Right cardiac atrium (tissue), 5 donors: ENCODE results near the gene FAM168A. TPM values are rescaled to one million over a fixed set of nuclear protein-coding genes. Genes with fewer than 3 reads are reported as not detected.

Experiments
- ATAC-seq, 2 donors: fragments of 200-7000 bp; cut with Tn5 transposase; one replicate each; pipeline versions ENCODE4 v1.8.0 to v1.9.1; 2020; ENCODE audit warnings: moderate library complexity in 2 of 2, mild to moderate bottlenecking in 1 of 2
- DNase-seq, 3 donors: peaks; one replicate each; pipeline ENCODE4 v3.0.0-alpha.2; 2020
- H3K27ac ChIP-seq: one replicate; pipeline ENCODE4 v1.5.1; 2013; ENCODE audit warnings: mild to moderate bottlenecking, low read length, control low read depth, moderate library complexity
- H3K27me3 ChIP-seq: one replicate; pipeline ENCODE4 v1.6.1; 2013; ENCODE audit not compliant: control insufficient read depth, insufficient read depth
- H3K4me1 ChIP-seq: one replicate; pipeline ENCODE4 v1.6.1; 2013; ENCODE audit warnings: low read length; ENCODE audit not compliant: control insufficient read depth, insufficient read depth
- H3K4me3 ChIP-seq: one replicate; pipeline ENCODE4 v1.5.1; 2013; ENCODE audit warnings: low read length, control low read depth
- H3K9me3 ChIP-seq: one replicate; pipeline ENCODE4 v1.6.1; 2013; ENCODE audit warnings: low read length; ENCODE audit not compliant: control insufficient read depth
- whole genome bisulfite sequencing: extraction: QIAGEN DNeasy Blood & Tissue Kit; methylation state at CpG from one replicate; pipeline ENCODE4 v1.1.7; 2013; 5-methylcytosine and 5-hydroxymethylcytosine counted together
- intact Hi-C, 4 donors: fragments of 100-400 bp; cut with DNase I; formaldehyde crosslinking; loops; one replicate each; pipeline versions ENCODE4 v1.11.0 to v1.14.0; 2022 to 2023
- polyA plus RNA-seq: library from polyadenylated mRNA; stranded (reverse); fragments of 200-250 nt; gene quantifications from one replicate; pipeline ENCODE4 v1.2.3, GENCODE V29; 2013
- total RNA-seq, 4 donors: library from RNA; stranded (reverse); fragmentation: NEBNext Ultra II Directional; extraction: Animal tissue kit (Norgen Biotek cat#: 25700); gene quantifications; one replicate each; pipeline ENCODE4 v1.2.1, GENCODE V29; 2021
- donor health status: healthy with polysubstance abuse.
- donor health status: DM: no; HTN: yes; CAD: no.
- donor health status: DM: no; HTN: no; CAD: no.
- donor health status: DM: no; HTN: yes; CAD: no; lungs with severe emphysema.
- donor health status: DM: yes; HTN: yes; CAD: no.

Gene FAM168A
- total and polyA plus RNA-seq, 5 donors: 14.2 to 46.2 (median 38.7) TPM

GRCh38 chr11:73465871-73466270 lies 132.0 kb downstream of the FAM168A start:
- H3K4me1 ChIP-seq: peaks cover 9% of the 10 kb centered on the region
- intact Hi-C loops: loop anchor here in 1 of 4 donors (10.0 kb wide), 1 partner anchor 61 kb away; no protein-coding TSS in a partner anchor
- DNase-seq (no peak), ATAC-seq (no peak)
- 65% methylated on average over 1 of the region's 1 CpG for WGBS
- peak overlapping the region; percentile 61 for H3K27ac ChIP-seq
- no peak overlapping the region for H3K4me3 ChIP-seq
- H3K27me3 ChIP-seq: no peaks in the 10 kb centered on the region
- H3K9me3 ChIP-seq: no peaks in the 10 kb centered on the region

- 90% methylated on average over 3 of the region's 3 CpGs for WGBS
- Histone ChIP-seq H3K4me3 (no peak overlapping the region), H3K27me3 (no peaks in the 10 kb centered on the region), H3K9me3 (no peaks in the 10 kb centered on the region), H3K4me1 (peaks cover 7% of the 10 kb centered on the region), H3K27ac (peak overlapping the region; percentile 52)
- intact Hi-C loops: loop anchor here in 1 of 4 donors (10.0 kb wide), 1 partner anchor 60 kb away; no protein-coding TSS in a partner anchor
- DNase-seq: no peak
- peak; percentile 34 to 39 for ATAC-seq
Measured at GRCh38 chr11:73465023-73465675, 132.8 kb downstream of the FAM168A start.

- intact Hi-C loops: loop anchor here in 1 of 4 donors (10.0 kb wide), 1 partner anchor 60 kb away; no protein-coding TSS in a partner anchor
- peak overlapping the region; percentile 72 for H3K27ac ChIP-seq
- ATAC-seq (peak; percentile 42 to 56), DNase-seq (no peak)
- H3K4me1 ChIP-seq: peaks cover 6% of the 10 kb centered on the region
- no peaks in the 10 kb centered on the region for H3K9me3 ChIP-seq
- no peaks in the 10 kb centered on the region for H3K27me3 ChIP-seq
- 65% methylated on average over 2 of the region's 2 CpGs for WGBS
- no peak overlapping the region for H3K4me3 ChIP-seq
Measured at GRCh38 chr11:73464347-73464746, 133.6 kb downstream of the FAM168A start.

- H3K27ac ChIP-seq: no peak overlapping the region
- intact Hi-C loops: loop anchor here in 1 of 4 donors (10.0 kb wide), 1 partner anchor 59 kb away; no protein-coding TSS in a partner anchor
- H3K4me3 ChIP-seq: no peak overlapping the region
- no peaks in the 10 kb centered on the region for H3K27me3 ChIP-seq
- DNase-seq (no peak), ATAC-seq (no peak)
- peaks cover 3% of the 10 kb centered on the region for H3K4me1 ChIP-seq
- H3K9me3 ChIP-seq: no peaks in the 10 kb centered on the region
- 90% methylated on average over 2 of the region's 2 CpGs for WGBS
Measured at GRCh38 chr11:73463359-73463758, 134.6 kb downstream of the FAM168A start.

- Histone ChIP-seq H3K27ac (no peak overlapping the region), H3K9me3 (no peaks in the 10 kb centered on the region), H3K27me3 (no peaks in the 10 kb centered on the region), H3K4me1 (no peaks in the 10 kb centered on the region), H3K4me3 (peak overlapping the region; percentile 3)
- intact Hi-C loops: loop anchor here in 1 of 4 donors (10.0 kb wide), 1 partner anchor 57 kb away; no protein-coding TSS in a partner anchor
- 56% methylated on average over 3 of the region's 3 CpGs for WGBS
- no peak for DNase-seq
- no peak for ATAC-seq
Measured at GRCh38 chr11:73461964-73462363, 135.9 kb downstream of the FAM168A start.

- intact Hi-C loops: loop anchor here in 1 of 4 donors (10.0 kb wide), 1 partner anchor 57 kb away; no protein-coding TSS in a partner anchor
- no peaks in the 10 kb centered on the region for H3K27me3 ChIP-seq
- H3K27ac ChIP-seq: no peak overlapping the region
- no peak for ATAC-seq
- DNase-seq: no peak
- WGBS: 45% methylated on average over 2 of the region's 2 CpGs
- peak overlapping the region; percentile 15 for H3K4me3 ChIP-seq
- no peaks in the 10 kb centered on the region for H3K9me3 ChIP-seq
- no peaks in the 10 kb centered on the region for H3K4me1 ChIP-seq
Measured at GRCh38 chr11:73461335-73461840, 136.5 kb downstream of the FAM168A start.

GRCh38 chr11:73458201-73458600 lies 139.7 kb downstream of the FAM168A start:
- H3K27me3 ChIP-seq: no peaks in the 10 kb centered on the region
- intact Hi-C loops: no loop called here
- ATAC-seq: no peak

GRCh38 chr11:73454987-73455386 lies 142.9 kb downstream of the FAM168A start:
- WGBS: 96% methylated on average over 9 of the region's 9 CpGs
- DNase-seq (no peak), ATAC-seq (peak; percentile 37 to 39)
- intact Hi-C loops: no loop called here
- Histone ChIP-seq H3K4me3 (no peak overlapping the region), H3K9me3 (no peaks in the 10 kb centered on the region), H3K27me3 (no peaks in the 10 kb centered on the region), H3K4me1 (peaks cover 2% of the 10 kb centered on the region), H3K27ac (no peak overlapping the region)

More at GRCh38 chr11:73458201-73458600, 139.7 kb downstream of the FAM168A start:
- no peaks in the 10 kb centered on the region for H3K9me3 ChIP-seq
- no peak overlapping the region for H3K4me3 ChIP-seq
- no peak for DNase-seq
- 98% methylated on average over 1 of the region's 1 CpG for WGBS
- no peak overlapping the region for H3K27ac ChIP-seq
- H3K4me1 ChIP-seq: peaks cover 2% of the 10 kb centered on the region

GRCh38 chr11:73453562-73453961 lies 144.3 kb downstream of the FAM168A start:
- DNase-seq (no peak), ATAC-seq (peak; percentile 55 to 66)
- Histone ChIP-seq H3K4me1 (peaks cover 2% of the 10 kb centered on the region), H3K27me3 (no peaks in the 10 kb centered on the region), H3K27ac (no peak overlapping the region), H3K9me3 (no peaks in the 10 kb centered on the region), H3K4me3 (no peak overlapping the region)
- WGBS: 65% methylated on average over 4 of the region's 4 CpGs
- intact Hi-C loops: no loop called here

- Histone ChIP-seq H3K4me1 (peaks cover 2% of the 10 kb centered on the region), H3K4me3 (no peak overlapping the region), H3K9me3 (no peaks in the 10 kb centered on the region), H3K27me3 (no peaks in the 10 kb centered on the region), H3K27ac (no peak overlapping the region)
- DNase-seq (no peak), ATAC-seq (no peak)
- 96% methylated on average over 2 of the region's 2 CpGs for WGBS
- intact Hi-C loops: no loop called here
Measured at GRCh38 chr11:73452726-73453125, 145.2 kb downstream of the FAM168A start.

- Histone ChIP-seq H3K4me1 (peaks cover 2% of the 10 kb centered on the region), H3K4me3 (no peak overlapping the region), H3K27ac (no peak overlapping the region), H3K9me3 (no peaks in the 10 kb centered on the region), H3K27me3 (no peaks in the 10 kb centered on the region)
- DNase-seq (no peak), ATAC-seq (no peak)
- intact Hi-C loops: no loop called here
Measured at GRCh38 chr11:73451896-73452295, 146.0 kb downstream of the FAM168A start.
